HG02981 (cell line): ENCODE results near the gene IDH3A.

Experiments
- ATAC-seq: cut with Tn5 transposase; IDR thresholded peaks from one replicate; pipeline ENCODE4 v1.9.1; 2021; ENCODE audit warnings: mild to moderate bottlenecking, moderate library complexity; ENCODE audit not compliant: unreplicated experiment

Gene IDH3A

DNA sequence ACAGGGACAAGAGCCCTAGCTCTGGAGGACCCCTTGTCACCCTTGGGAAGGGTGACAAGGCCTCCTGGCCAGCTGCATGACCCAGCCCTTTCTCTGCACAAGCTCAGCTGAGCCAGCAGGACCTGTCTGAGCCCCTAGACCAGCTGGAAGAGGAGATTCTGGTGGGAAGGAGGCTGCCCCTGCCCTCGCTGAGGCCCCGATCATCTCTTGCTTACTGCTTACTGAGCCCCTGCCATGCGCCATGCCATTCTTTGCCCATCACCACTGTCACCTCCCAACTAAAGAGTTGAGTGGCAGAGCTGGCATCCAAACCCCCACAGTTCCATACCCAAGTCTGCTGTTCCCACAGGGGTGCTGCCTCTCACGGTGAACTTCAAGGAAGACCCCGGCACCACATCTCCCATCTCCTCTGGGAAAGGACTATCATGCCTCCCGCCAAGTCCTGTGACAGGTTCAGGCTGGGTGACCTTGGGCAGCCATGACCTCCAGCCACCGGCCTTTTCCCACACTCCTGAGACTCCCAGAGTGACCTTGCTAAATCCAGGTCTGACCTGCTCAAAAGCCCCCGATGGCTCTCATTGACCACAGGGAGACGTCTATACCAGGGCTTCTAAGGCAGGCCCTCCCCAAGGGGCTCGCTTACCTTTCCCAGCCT is 51.2 kb downstream of the IDH3A start:
- ATAC-seq, result no peak

DNA sequence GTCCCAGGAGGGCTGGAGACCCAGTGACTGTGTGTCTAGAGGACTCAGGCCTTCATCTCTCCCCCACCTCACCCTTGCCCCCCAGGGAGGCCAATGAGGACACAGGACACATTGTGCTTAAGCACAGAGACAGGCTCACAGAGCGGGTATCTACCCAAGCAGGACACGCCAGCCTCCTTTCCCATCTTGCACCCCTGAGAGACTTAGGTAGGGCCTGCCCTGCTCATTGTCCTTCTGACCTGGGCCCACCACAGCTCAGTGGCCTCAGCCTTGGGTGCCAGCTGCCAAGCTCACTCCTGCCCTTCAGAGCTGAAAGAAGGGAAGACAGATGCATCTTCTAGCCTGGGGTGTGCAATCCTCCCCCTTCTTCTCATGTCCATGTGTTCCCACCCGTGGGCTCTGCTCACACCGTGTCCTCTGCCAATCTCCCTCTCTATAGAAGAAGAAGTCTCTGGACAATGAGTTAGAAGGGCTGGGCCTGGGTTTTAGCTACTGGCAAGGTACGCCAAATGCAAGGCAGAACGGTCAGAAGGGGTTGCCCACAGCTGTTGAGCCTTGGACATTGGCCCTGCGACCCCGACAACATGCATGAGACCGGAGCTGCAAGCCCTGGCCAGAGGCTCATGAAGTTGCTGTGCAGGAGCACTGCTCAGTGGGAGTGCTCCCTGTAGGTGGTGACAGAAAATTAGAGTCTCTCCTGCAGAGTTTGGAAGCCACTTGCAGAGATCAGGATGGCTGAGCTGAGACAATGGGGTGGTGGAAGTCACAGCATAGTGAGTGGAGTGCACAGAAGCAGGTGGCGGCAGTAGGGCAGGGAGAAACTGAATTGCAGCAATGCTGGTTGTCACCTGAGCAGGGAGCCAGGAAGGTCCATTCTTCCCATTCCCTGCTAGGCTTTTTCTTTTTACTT is 52.4 kb downstream of the IDH3A start:
- no peak for ATAC-seq

DNA sequence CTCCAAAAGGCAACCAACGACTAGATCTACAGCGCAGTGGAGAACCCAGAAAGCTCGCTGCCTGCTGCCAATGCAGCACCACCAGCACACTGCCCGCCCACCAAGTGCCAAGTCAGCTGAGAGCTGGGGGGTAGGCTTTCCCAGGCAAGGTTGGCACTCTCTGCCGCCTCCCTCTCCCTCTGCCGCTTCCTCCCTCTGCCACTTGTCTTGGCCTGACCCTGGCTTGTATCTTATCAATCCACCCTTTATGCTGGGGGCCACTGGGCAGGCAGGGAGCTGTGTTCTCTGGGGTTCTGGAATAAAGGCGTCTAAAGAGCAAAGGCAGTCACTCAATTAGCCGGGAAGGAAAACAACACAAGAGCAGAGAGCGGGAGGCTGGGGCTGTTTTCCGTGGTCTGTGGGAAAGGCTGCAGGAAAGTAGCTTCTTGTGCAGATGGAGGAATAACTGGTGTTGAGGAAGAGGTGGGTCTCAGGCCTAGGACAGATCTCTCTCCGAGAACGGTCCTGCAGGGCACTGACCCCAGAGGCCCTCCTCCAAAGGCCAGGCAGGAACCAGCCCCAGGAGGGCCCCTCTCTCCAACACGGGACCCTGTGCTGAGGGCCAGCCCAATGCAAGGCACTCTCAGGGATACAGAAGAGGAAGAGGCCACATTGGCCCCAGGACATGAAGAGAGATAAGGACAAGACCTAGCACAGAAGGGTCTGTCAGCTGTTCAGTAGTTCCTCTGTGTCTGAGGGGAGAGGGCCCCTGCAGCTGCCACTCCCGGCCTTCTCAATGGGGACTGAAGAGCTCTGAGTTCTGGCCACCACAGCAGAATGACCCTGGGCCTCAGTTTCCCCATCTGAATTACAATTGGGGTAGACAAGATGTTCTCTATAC is 54.4 kb downstream of the IDH3A start:
- no peak for ATAC-seq

DNA sequence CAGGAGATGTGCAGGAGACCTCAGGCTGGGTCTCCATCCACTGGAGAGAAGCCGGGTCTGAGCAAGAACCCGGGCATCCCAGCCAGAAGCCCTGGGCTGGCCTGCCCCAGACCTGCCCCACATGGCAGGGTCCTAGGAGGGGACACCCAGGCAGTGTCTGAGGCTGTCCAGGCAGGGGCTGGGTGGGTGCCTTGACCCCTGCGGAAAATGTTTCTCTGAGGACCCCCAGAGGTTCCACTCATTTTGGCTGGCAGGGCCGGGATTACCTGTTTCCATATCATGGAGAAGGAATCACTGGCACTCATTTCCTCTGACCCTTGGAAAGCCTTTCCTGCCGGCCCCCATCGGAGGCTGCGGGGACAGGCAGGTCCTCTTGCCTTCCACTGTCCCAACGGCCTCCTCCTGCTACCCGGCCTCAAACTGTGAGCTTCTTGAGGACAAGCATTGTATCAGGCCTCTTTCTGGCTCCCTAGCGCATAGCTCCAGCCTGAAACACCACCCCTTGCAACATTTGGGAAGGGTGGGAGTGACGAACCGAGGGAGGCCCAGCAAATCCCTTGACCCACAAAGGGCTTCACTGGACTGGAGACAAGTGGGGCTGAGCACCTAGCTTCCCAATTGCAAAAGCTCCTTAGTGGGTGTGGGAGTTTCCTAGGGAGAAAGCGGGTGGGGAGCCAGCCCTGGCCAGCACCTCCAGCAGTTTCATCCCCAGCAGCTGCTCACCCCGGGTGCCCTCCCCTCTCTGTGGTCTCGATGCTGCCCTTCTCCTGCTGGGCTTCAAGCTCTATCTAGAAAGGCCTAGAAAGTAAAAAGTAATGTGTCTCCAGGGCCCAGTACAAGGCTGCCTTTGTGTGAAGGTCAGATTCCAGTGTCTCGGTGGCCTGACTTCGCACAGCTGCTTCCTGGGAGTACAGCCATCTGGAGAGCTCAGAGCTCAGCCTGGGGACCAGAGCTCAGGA is 55.5 kb downstream of the IDH3A start:
- ATAC-seq, result no peak

DNA sequence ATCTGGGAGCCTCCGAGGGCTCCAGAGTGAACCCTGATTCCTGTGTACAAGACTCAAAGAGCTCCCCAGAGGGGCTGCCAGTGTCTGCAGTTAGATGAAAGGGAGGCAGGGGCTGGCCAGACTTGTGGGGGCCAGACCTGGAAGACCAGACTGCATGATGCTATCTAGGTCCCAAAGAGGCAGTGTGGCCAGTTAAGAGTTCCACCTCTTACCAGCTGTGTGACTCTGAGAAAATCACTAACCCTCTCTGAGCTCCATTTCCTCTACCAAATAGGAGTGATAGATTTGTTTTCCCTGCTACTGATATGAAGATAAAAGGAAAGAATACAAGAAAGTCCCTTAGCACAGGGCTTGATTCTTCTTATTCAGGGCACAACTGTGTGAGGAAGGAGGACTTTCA is 56.2 kb downstream of the IDH3A start:
- ATAC-seq, result no peak

DNA sequence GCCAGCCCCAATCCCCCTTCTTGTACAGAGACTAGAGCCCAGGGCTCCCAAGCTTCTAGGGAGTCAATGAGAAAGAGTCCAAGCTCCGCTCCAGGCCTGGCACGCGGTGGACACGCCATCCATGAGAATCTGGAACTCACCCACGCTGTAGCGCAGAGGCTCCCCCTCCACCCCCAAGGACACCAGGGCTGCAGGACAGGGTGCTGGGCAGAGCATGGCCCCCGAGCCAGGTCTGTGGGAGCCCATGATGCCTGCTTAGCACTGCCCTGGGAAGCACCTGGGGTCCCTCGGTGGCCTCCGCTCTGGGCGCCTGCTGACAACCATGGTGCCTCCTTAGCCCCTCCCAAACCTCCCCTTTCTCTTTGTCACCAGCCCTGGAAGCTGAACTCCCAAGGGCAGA is 56.7 kb downstream of the IDH3A start:
- ATAC-seq, result no peak

DNA sequence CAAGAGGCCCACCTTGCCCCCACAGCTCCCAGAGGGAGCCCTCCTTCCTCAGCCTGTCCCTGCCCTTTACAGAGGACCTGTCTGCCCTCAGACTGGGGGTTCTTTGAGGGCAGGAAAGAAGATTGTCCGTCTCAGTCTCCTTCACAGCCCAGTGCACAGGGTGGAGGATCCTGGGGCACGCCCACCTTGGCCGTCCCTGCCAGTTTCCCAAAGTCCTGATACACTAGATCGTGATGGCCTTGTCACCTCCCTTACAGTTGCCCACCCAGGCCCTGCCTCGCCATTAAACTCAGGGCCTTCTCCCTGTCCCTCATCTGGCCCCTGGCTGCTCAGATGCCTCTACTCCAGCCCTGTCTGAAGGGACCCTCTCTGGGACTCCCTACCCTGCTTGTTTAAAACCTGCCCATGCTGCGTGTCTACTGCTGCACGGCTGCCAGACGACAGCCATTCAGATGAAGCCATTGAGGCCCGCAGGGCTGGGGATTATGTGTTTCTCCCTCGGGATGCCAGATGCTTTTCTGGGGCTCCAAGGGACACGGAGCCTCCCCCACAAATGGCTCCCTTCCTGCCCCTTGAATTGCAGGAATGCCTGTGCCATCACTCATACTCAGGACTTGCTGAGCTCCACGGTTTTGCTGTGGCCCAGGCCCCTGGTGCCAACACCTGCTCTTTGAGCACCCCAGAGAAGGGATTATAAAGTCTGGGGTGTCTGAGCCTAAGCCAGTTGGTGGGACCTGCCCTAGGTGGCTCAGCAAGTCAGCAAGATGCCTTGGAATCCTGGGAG is 57.4 kb downstream of the IDH3A start:
- ATAC-seq, result no peak

DNA sequence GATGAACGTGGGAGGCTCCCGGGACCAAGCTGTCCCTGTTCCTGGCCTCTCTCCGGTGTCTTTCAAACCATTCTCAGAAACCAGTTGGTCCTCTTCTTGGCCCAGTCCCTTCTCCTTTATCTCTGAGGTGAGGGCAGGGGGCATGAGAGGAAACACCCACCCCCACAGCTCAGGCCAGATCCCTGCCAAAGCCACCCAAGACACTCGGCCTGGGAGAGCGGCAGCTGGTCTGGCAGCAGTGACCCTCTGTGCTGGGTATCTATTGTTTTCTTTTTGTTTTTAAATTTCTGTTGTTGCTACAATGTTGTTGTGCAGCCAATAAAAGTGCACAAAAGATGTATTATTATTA is 57.9 kb downstream of the IDH3A start:
- ATAC-seq, result no peak

DNA sequence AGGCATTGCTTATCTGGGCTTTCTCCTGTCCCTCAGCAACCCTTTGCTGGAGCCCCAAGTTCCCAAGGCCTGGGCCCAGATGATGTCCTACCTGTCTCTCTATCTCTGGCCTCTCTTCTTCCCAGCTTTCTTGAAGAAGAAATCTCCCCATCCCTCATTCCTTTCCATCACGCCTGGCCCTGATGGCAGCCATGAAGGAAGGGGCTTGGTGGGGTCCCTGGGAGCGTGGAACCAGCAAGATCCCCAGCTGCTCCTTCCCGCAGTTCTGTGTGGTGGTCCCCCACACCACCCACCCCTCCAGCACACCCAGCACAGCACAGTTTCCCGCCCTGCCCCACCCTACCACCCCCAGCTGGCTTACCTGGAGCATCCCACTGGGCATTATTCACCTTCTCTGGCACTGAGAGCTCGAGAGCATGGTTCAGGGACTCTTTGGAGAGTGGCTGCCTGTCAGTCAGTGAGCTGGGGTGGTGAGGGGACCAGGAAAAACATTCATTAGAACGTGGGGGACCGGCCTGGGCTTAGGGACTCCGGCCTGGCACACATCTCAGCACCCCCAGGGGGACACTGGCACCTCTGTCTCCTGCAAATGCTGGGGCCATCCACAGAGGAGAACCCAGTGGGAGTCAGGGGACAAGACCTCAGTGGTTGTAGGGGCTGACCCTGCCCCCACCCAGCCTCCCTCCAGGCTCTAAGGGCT is 58.6 kb downstream of the IDH3A start:
- no peak for ATAC-seq

DNA sequence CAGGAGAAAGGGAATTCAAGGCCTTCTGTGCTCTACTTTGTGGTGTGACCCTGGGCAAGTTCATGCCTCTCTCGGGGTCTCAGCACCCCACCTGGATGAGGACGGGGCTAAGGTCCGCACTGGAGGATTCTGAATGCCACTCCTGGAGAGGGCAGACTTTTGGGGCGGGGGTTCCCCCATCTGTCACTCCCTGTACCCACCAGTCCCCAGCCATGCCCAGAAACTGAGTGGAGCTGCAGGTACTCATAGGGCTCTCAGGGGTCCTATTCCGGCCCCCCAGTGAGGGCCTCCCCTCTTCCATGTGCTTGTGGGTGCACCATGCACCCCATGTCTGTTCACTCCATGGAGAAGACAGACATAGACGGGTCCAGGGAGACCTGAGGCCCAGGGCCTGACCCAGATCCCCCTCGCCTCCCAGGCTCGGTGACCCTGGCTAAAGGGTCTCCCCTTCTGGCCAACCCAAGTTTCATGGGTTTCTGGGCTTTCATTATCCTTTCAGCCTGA is 59.2 kb downstream of the IDH3A start:
- no peak for ATAC-seq

DNA sequence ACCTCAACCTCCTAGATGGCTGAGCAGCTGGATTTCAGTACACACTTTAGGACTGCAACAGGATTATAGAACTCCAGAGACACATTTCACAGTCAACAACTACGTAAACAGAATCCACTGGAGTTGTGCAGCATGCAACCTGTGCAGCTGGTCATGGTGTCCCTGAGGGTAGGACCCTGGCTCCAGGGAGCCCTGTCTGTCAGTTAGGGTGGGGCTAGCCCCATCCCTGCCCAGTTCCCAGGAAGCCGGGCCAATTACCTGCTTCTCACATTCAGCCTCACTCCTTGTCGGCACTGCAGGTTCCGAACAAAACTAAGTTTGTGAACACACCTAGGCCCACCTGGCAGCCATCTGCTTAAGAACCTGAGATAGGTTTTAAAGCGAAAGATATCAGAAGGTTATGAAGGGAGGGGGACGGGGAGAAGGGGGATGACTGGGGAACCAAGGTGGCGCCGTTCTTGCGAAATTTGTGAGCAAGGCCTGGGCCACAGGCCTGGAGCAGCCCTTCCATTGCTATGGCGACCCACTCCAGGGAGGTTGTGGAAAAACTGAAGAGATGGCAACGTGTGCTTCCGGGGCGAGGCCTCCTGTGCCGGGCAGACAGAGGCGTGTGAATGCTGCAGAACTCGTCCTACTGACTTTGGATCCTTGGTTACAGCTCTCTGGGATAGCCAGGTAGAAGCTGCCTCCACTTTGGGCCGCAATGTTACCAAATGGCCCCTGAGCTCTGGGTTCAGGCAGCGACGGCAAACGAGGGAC is 59.9 kb downstream of the IDH3A start:
- ATAC-seq, result no peak

DNA sequence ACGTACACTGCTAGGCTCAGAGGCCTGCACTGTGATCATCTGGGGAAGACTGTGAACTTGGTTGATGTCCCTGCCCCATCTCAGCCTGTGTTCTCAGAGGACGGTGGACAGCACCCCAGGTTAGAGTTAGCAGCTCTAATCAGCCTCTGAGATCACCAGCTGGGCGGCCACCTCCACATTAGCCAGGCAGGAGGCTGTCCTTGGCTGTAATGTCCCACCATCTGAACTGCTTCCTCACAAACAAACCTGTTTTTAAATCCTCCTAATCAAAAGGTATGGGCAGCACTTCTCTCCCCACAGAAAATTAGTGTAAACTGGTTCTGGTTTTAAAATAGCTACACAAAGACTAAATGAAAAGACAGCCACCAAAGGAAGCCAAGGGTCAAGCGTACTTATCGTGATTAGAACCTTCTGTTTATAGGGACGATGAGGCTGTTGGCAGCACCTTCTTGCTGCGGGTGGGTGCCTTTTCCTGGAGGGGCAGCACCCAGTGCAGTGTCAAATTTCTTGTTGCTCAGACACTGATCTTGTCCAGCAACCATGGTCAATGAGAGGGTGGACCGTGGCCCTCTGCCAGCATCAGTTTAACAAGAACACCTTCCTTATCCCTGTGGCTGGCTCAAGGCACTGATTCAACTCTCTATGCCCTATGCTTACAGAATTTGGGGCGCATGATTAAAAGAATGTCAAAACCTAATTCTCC is 60.6 kb downstream of the IDH3A start:
- no peak for ATAC-seq

DNA sequence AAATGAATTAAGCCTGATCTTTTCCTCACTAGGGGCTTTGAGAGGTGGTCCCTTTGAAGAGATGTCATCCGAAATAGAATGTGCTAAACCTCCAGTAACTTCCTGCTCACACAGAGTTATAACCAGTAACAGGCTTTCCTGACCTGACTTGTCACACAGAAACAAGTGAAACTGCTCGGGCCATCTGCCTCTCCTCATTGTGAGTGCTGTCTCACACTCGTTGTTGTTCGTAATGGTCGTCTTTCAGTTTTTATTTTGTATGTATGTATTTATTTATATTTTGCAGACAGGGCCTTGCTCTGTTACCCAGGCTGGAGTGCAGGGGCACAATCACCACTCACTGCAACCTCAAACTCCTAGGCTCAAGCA is 61.2 kb downstream of the IDH3A start:
- ATAC-seq, result no peak

DNA sequence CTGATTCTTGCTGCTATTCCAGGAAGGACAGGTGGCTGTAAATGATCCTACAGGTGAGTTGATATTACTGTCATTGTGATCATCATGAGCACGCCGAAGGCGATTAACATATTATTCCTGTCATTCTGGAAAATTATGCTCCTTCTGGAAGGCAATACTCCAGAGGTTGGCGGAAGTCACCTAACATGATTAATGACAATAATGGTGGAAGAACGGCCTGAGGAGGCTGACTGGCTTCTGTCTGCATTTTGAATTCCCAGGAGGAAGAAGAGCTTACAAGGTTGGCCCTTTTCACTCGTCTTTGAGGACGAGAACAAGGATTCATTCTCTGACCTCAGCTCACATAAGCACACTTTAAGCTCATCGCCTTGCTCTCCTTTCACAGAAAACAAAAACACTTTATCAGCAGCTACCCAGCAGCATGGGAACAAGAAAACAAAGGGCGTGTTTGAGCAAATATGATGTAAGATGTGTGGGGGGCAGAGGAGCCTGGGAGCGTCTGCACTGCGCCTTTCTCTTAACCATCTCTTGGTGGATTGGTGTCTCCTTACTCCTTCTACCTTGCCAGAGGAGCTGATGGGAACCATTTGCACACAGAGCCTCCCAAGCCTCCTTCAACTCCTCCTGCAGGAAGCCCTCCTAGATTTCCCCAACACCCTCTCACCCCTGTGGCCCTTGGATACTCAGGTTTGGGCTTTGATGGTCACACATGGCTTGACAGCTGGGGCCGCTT is 62.2 kb downstream of the IDH3A start:
- no peak for ATAC-seq

DNA sequence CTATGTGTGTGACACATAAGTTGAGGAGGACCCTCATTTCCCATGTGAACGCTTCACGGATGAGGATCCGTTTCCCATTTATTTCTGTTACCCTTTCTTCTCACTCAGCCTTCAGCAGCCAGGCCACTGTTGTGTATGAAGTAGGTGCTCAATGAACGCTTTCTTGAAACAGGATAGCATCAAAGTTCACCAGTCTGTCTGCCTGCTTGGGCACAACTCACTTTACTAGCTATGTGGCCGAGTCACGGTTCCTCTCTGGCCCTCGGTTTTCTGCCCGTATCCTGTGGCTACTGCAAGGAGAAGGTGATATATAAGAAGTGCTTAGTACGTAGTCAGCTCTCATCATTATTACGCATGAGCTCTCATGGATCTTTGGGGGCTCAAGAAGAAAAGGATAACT is 62.8 kb downstream of the IDH3A start:
- no peak for ATAC-seq

DNA sequence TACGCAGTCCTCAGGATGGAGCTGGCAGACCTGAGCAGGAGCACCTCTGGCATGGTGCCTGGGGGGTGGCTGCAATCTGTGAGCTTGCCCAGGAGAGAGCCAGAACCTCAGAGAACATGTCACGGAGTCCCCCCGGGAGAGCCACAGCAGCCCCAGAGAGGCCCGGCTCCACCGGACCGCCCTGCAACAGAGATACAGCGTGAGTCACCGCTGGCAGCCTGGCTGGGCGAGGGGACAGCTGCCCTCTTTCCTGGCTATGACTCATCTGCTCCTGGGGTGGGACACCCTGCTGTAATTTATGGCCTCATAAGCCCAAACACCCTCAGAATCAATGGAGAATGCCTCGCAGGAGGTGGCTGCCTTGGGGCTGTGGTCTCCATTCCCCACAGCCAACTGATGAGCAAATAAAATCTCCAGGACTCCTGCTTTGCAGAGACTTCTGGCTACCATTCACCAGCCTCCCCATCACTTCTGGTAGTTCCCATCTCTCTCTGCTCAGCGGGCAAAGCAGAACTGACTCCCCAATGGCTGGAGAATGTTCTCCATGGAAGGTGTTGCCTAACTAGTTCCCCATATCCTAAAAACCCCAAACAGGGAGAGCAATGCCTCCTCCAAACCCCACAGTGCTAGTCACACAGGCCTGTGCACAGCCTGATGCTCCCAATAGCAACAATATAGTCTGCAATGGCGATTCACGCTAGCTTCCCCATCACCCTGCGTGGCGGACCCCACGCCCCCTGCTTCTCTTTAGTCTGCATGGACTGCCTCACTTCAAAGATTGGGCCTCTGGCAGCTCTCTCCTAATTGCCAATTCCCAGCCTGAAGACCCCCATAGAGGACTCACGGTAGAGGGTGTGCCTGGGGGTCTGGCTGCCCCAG is 63.6 kb downstream of the IDH3A start:
- no peak for ATAC-seq
